Activated T-helper 1 cell treated with anti-CD3 and anti-CD28 coated beads, Interleukin-2, amount 50 U/mL, for 16 hours (primary cell): ENCODE results near the gene SEM1.
"Not testable (repeated sequence)": the region's sequence is repeated elsewhere in the genome, so short reads cannot be mapped to it uniquely, and the experiment has no call there.

Source experiments
- DNase-seq, 2 donors: peaks; one replicate each; pipeline ENCODE4 v3.0.0-alpha.2; 2020; ENCODE audit warnings: low read depth in 1 of 2, low spot score in 1 of 2

Gene SEM1

GRCh38 chr7:96707901-96708774 is 1.5 kb downstream of the SEM1 start:
- DNase-seq, result no peak

- DNase-seq, result no peak
These were observed 8.4 kb downstream of the SEM1 start for GRCh38 chr7:96701258-96701657.

- no peak for DNase-seq
These were observed 9.1 kb downstream of the SEM1 start for GRCh38 chr7:96700516-96700915.

- DNase-seq, result no peak
These were observed 10.3 kb downstream of the SEM1 start for GRCh38 chr7:96699219-96699871.

- DNase-seq, result not testable (repeated sequence)
These were observed 11.2 kb downstream of the SEM1 start for GRCh38 chr7:96698449-96698848.

GRCh38 chr7:96697822-96698221 is 11.8 kb downstream of the SEM1 start:
- DNase-seq, result no peak

- DNase-seq, result no peak
These were observed 14.1 kb downstream of the SEM1 start for GRCh38 chr7:96695581-96695980.

- no peak for DNase-seq
These were observed 15.6 kb downstream of the SEM1 start for GRCh38 chr7:96694082-96694481.

GRCh38 chr7:96691702-96692101 is 17.9 kb downstream of the SEM1 start:
- DNase-seq, result no peak

- no peak for DNase-seq
These were observed 20.2 kb downstream of the SEM1 start for GRCh38 chr7:96689414-96689813.

- no peak for DNase-seq
These were observed 23.3 kb downstream of the SEM1 start for GRCh38 chr7:96686305-96686704.

- DNase-seq, result no peak
These were observed 23.9 kb downstream of the SEM1 start for GRCh38 chr7:96685755-96686154.

- no peak for DNase-seq
These were observed 24.3 kb downstream of the SEM1 start for GRCh38 chr7:96685353-96685752.

GRCh38 chr7:96679886-96680285 is 29.8 kb downstream of the SEM1 start:
- DNase-seq, result no peak

GRCh38 chr7:96676919-96677318 is 32.7 kb downstream of the SEM1 start:
- DNase-seq, result no peak

GRCh38 chr7:96675548-96675947 is 34.1 kb downstream of the SEM1 start:
- no peak for DNase-seq

GRCh38 chr7:96674565-96674964 is 35.1 kb downstream of the SEM1 start:
- DNase-seq, result no peak

GRCh38 chr7:96671854-96672253 is 37.8 kb downstream of the SEM1 start:
- no peak for DNase-seq

GRCh38 chr7:96670338-96671289 is 39.0 kb downstream of the SEM1 start:
- DNase-seq, result no peak

GRCh38 chr7:96669812-96670211 is 39.8 kb downstream of the SEM1 start:
- no peak for DNase-seq

GRCh38 chr7:96667026-96667425 is 42.6 kb downstream of the SEM1 start:
- no peak for DNase-seq
